Memory B cell (primary cell): ENCODE measurements around the gene PPRC1.
"Not testable (repeated sequence)": the region's sequence is repeated elsewhere in the genome, so short reads cannot be mapped to it uniquely, and the experiment has no call there.

Experiments used
- ATAC-seq: fragments of 150-1000 bp; cut with Tn5 transposase; 2 replicates; pipeline ENCODE4 v1.10.0; 2021; ENCODE audit warnings: low read depth, mild to moderate bottlenecking, moderate library complexity
- DNase-seq, 2 donors: peaks; one replicate each; pipeline ENCODE4 v3.0.0; 2022; ENCODE audit warnings: low spot score in 2 of 2
- H3K27ac Mint-ChIP-seq: one replicate; pipeline ENCODE4 v1.8.0; 2022; ENCODE audit warnings: mild to moderate bottlenecking, moderate library complexity, mixed read lengths
- H3K27me3 Mint-ChIP-seq: one replicate; pipeline ENCODE4 v1.8.0; 2022; ENCODE audit warnings: mixed read lengths
- H3K36me3 Mint-ChIP-seq: one replicate; pipeline ENCODE4 v1.8.0; 2022; ENCODE audit warnings: mild to moderate bottlenecking, mixed read lengths
- H3K4me1 Mint-ChIP-seq: one replicate; pipeline ENCODE4 v1.8.0; 2022; ENCODE audit warnings: mixed read lengths
- H3K4me3 Mint-ChIP-seq: one replicate; pipeline ENCODE4 v1.8.0; 2022; ENCODE audit warnings: mild to moderate bottlenecking, moderate library complexity, mixed read lengths
- H3K9me3 Mint-ChIP-seq: one replicate; pipeline ENCODE4 v1.8.0; 2022; ENCODE audit warnings: mixed read lengths

Gene PPRC1

GRCh38 chr10:102175415-102175814 lies 42.6 kb downstream of the PPRC1 start:
- Mint-ChIP-seq H3K27ac (no peak overlapping the region), H3K27me3 (peaks cover 7% of the 10 kb centered on the region), H3K4me3 (no peak overlapping the region), H3K9me3 (no peaks in the 10 kb centered on the region), H3K36me3 (no peaks in the 10 kb centered on the region), H3K4me1 (no peaks in the 10 kb centered on the region)
- ATAC-seq (no peak), DNase-seq (no peak)

DNA sequence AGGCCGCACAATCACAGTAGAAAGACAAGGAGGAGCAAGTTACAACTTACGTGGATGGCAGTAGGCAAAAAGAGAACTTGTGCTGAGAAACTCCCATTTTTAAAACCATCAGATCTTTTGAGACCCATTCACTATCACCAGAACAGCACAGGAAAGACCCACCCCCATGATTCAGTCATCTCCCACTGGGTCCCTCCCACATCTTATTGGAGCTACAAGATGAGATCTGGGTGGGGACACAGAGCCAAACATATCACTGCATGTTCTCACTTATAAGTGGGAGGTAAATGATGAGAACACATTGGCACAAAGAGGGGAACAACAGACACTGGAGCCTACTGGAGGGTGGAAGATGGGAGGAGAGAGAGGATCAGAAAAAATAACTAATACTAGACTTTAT lies 51.8 kb downstream of the PPRC1 start:
- H3K27ac Mint-ChIP-seq, result no peak overlapping the region
- H3K36me3 Mint-ChIP-seq, result peaks cover 3% of the 10 kb centered on the region
- DNase-seq (no peak), ATAC-seq (no peak)
- H3K9me3 Mint-ChIP-seq, result peaks cover 8% of the 10 kb centered on the region
- H3K4me3 Mint-ChIP-seq, result no peak overlapping the region
- H3K27me3 Mint-ChIP-seq, result peaks cover 1% of the 10 kb centered on the region
- H3K4me1 Mint-ChIP-seq, result peaks cover 4% of the 10 kb centered on the region

DNA sequence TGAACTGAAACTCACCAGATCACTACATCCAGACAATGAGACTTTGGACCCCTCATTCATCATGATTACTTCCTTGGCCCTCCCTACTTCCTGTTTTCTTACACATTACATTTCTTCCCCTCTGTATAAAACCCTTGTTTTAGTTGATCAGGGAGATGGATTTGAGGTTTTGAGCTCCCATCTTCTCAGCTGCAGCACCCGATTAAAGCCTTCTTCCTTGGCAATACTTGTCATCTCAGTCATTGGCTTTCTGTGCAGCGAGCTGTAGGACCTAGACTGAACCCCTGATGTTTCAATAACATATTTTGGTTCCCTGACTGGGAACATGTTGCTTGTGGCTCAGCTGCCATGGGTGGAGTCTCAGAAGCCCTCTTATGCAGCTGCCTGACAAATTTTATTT lies 52.4 kb downstream of the PPRC1 start:
- Mint-ChIP-seq H3K4me1 (peaks cover 4% of the 10 kb centered on the region), H3K36me3 (peaks cover 3% of the 10 kb centered on the region), H3K9me3 (peaks cover 8% of the 10 kb centered on the region), H3K27ac (no peak overlapping the region), H3K4me3 (no peak overlapping the region), H3K27me3 (peaks cover 1% of the 10 kb centered on the region)
- no peak for ATAC-seq
- no peak for DNase-seq

DNA sequence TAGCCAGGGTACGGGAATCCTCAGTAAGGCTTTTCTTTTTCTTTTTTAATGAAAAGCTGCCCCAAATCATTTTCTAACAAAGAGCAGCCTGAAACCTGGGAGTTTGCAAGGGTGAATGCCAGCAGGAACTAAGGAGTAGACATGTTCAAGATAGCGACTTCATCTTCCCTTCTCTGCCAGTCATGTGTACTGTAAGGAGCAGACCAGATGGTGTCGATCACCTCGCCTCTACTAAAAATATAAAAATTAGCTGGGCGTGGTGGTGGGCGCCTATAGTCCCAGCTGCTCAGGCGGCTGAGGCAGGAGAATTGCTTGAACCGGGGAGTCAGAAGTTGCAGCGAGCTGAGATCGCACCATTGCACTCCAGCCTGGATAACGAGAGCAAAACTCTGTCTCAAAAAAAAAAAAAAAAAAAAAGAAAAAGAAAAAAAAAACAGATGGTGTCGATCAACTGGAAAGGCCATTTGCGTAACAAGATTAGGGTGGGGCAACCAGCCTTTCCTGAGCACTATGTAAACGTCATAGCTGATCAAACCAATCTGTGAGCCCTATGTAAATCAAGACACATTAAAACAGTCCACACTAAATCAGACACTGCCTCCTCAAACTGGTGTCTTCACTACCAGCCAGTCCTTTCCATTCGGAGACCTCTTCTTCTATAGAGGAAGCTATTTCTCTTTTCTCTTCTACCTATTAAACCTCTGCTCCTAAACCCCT lies 53.1 kb downstream of the PPRC1 start:
- H3K27me3 Mint-ChIP-seq, result peaks cover 1% of the 10 kb centered on the region
- H3K27ac Mint-ChIP-seq, result peak overlapping the region; percentile 11
- DNase-seq (no peak), ATAC-seq (peak; percentile 69)
- peaks cover 3% of the 10 kb centered on the region for H3K36me3 Mint-ChIP-seq
- H3K4me1 Mint-ChIP-seq, result peaks cover 4% of the 10 kb centered on the region
- H3K9me3 Mint-ChIP-seq, result peaks cover 8% of the 10 kb centered on the region
- no peak overlapping the region for H3K4me3 Mint-ChIP-seq

GRCh38 chr10:102188298-102188940 lies 55.6 kb downstream of the PPRC1 start:
- Mint-ChIP-seq H3K9me3 (peaks cover 12% of the 10 kb centered on the region), H3K4me1 (peaks cover 4% of the 10 kb centered on the region), H3K36me3 (peaks cover 6% of the 10 kb centered on the region), H3K27ac (no peak overlapping the region), H3K4me3 (no peak overlapping the region), H3K27me3 (no peaks in the 10 kb centered on the region)
- no peak for ATAC-seq
- no peak for DNase-seq

DNA sequence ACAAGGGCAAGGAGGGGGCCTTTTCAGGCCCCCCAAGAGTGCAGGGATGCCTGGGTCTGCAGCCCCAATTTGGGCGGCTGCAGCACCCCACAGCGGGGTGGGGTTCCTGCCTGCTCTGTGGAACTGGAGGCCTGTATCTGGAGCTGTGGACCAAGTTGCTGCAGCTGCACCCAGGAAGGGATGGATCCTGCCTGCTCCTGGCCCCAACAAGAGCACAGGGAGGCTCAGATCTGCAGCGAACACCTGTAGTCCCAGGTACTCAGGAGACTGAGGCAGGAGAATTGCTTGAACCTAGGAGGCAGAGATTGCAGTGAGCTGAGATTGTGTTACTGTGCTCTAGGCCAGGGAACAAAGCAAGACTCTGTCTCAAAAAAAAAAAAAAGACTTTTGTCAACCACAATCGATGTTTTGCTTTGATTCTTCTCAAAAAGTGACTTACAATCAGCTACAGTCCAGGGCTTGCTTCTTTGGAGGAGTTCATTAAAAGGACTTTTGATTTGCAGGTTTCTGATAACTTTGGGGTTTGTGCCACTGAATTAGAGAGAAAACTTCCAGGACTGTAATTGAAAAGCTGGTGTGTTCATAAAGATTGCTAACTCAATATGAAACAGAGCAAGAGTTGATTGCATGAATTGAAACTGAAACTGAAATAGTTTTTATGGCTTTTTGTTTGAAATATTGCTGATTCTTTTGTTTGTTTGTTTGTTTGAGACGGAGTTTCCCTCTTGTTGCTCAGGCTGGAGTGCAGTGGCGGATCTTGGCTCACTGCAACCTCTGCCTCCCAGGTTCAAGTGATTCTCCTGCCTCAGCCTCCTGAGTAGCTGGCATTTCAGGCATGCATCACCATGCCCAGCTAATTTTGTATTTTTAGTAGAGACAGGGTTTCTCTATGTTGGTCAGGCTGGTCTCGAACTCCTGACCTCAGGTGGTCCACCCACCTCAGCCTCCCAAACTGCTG lies 56.4 kb downstream of the PPRC1 start:
- not testable (repeated sequence) for DNase-seq
- peak; percentile 51 for ATAC-seq

DNA sequence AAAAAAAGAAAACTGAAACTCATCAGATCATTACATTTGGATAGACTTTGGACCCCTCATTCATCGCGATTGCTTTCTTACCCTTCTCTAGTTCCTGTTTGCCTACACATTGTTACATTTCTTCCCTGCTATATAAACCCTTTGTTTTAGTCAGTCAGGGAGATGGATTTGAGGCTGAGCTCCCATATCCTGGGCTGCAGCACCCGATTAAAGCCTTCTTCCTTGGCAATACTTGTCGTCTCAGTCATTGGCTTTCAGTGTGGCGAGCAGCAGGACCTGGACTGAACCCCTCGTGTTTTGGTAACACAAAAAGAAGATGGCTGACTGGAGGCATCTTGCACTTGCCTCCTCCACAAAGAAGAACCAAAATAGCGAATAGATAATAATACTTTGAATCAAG lies 59.1 kb downstream of the PPRC1 start:
- peaks cover 4% of the 10 kb centered on the region for H3K4me1 Mint-ChIP-seq
- DNase-seq (no peak), ATAC-seq (no peak)
- peaks cover 3% of the 10 kb centered on the region for H3K9me3 Mint-ChIP-seq
- no peaks in the 10 kb centered on the region for H3K27me3 Mint-ChIP-seq
- peaks cover 3% of the 10 kb centered on the region for H3K36me3 Mint-ChIP-seq
- no peak overlapping the region for H3K4me3 Mint-ChIP-seq
- H3K27ac Mint-ChIP-seq, result no peak overlapping the region

More for the DNA sequence above, 56.4 kb downstream of the PPRC1 start:
- not testable (repeated sequence) for H3K4me1 Mint-ChIP-seq, H3K36me3 Mint-ChIP-seq, H3K27ac Mint-ChIP-seq, H3K27me3 Mint-ChIP-seq
- Mint-ChIP-seq H3K9me3 (peaks cover 11% of the 10 kb centered on the region), H3K4me3 (peak overlapping the region; percentile 37)

DNA sequence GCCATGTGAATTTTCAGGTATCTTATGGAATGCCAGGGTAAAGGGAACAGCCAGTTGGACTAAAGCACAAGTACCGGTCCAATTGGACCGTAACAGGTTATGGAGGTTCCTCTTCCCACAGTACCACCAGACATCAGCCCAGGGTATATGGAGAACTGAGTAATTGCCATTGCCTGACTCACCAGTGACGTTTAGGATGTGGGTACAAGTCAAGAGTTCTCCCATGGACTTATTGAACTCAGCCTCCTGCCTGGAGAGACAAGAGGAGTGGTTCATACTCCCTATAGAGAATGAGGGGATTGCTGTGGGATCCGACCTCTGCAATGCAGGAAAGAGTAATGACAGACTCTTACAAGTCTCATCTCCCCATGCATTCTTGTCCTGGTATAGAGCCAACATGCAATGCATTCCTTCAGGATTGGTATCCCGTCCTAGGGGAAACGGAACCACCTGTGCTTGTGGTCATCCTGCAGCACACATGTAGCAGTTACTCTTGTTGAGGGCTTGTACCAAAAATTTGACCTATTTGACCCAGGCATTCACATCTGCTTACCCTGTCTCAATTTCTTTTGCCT lies 62.5 kb downstream of the PPRC1 start:
- DNase-seq, result no peak
- Mint-ChIP-seq H3K4me1 (no peaks in the 10 kb centered on the region), H3K4me3 (no peak overlapping the region), H3K27me3 (peaks cover 2% of the 10 kb centered on the region), H3K27ac (no peak overlapping the region), H3K9me3 (peaks cover 3% of the 10 kb centered on the region), H3K36me3 (peaks cover 3% of the 10 kb centered on the region)
- ATAC-seq, result no peak

GRCh38 chr10:102196893-102197292 lies 64.1 kb downstream of the PPRC1 start:
- Mint-ChIP-seq H3K4me3 (no peak overlapping the region), H3K36me3 (peaks cover 3% of the 10 kb centered on the region), H3K27ac (no peak overlapping the region), H3K27me3 (peaks cover 2% of the 10 kb centered on the region), H3K4me1 (peaks cover 4% of the 10 kb centered on the region), H3K9me3 (peaks cover 2% of the 10 kb centered on the region)
- ATAC-seq (no peak), DNase-seq (no peak)

- Mint-ChIP-seq H3K4me3 (no peak overlapping the region), H3K36me3 (no peaks in the 10 kb centered on the region), H3K27me3 (peaks cover 5% of the 10 kb centered on the region), H3K4me1 (peaks cover 8% of the 10 kb centered on the region), H3K27ac (no peak overlapping the region), H3K9me3 (no peaks in the 10 kb centered on the region)
- ATAC-seq (no peak), DNase-seq (no peak)
Measured at GRCh38 chr10:102198027-102198426, 65.2 kb downstream of the PPRC1 start.
